DND-41 (cell line): ENCODE results near the gene NF1.
"Not testable (repeated sequence)": the region's sequence is repeated elsewhere in the genome, so short reads cannot be mapped to it uniquely, and the experiment has no call there.

ENCODE experiments used
- ATAC-seq: fragments of 200-7000 bp; cut with Tn5 transposase; 3 replicates; pipeline ENCODE4 v1.9.1; 2021; ENCODE audit warnings: low read depth; ENCODE audit not compliant: insufficient read depth
- DNase-seq: peaks from one replicate; pipeline ENCODE4 v3.0.0-alpha.2; 2020
- H2AFZ ChIP-seq: 2 replicates; pipeline ENCODE4 v1.6.0; 2012; ENCODE audit warnings: low read depth, low read length
- H3K27ac ChIP-seq: 2 replicates; pipeline ENCODE4 v1.5.1; 2012; ENCODE audit warnings: low read length, inconsistent platforms
- H3K27me3 ChIP-seq: fragments of 200-600 bp; sonication (generic); 2 replicates; pipeline ENCODE4 v1.6.0; 2012; ENCODE audit warnings: low read length, mild to moderate bottlenecking, inconsistent platforms; ENCODE audit not compliant: insufficient read depth, poor library complexity
- H3K36me3 ChIP-seq: 2 replicates; pipeline ENCODE4 v1.5.1; 2012; ENCODE audit warnings: low read length, inconsistent platforms; ENCODE audit not compliant: insufficient read depth
- H3K4me1 ChIP-seq: 2 replicates; pipeline ENCODE4 v1.5.1; 2012; ENCODE audit warnings: mild to moderate bottlenecking, low read length; ENCODE audit not compliant: insufficient read depth
- H3K4me2 ChIP-seq: 2 replicates; pipeline ENCODE4 v1.6.0; 2012; ENCODE audit warnings: mild to moderate bottlenecking, moderate library complexity, low read length, inconsistent platforms; ENCODE audit not compliant: insufficient read depth
- H3K4me3 ChIP-seq, 2 experiments: fragments of 200-600 bp in 1 of 2; shearing (Covaris generic) in 1 of 2; 2 replicates each; pipeline ENCODE4 v1.5.1; 2012 to 2016; ENCODE audit warnings: inconsistent platforms in 2 of 2, low read length in 2 of 2, mild to moderate bottlenecking in 2 of 2, low read depth in 1 of 2, moderate library complexity in 1 of 2
- H3K79me2 ChIP-seq: 2 replicates; pipeline ENCODE4 v1.6.0; 2012; ENCODE audit warnings: low read length, inconsistent platforms; ENCODE audit not compliant: insufficient read depth
- H3K9ac ChIP-seq: 2 replicates; pipeline ENCODE4 v1.6.0; 2012; ENCODE audit warnings: low read depth, mild to moderate bottlenecking, inconsistent platforms, low read length, moderate library complexity
- H3K9me3 ChIP-seq: 2 replicates; pipeline ENCODE4 v1.5.1; 2012; ENCODE audit warnings: low read length, moderate library complexity, mild to moderate bottlenecking, inconsistent platforms; ENCODE audit not compliant: insufficient read depth, severe bottlenecking
- H4K20me1 ChIP-seq: 2 replicates; pipeline ENCODE4 v1.6.0; 2012; ENCODE audit warnings: low read length; ENCODE audit not compliant: insufficient read depth
- CTCF ChIP-seq: IDR thresholded peaks from 2 replicates; pipeline ENCODE4 v1.5.1; 2012; ENCODE audit warnings: borderline replicate concordance, low read length, moderate library complexity, mild to moderate bottlenecking; ENCODE audit not compliant: poor library complexity, severe bottlenecking; ENCODE audit errors: extremely low read depth
- EZH2 ChIP-seq: IDR thresholded peaks from 3 replicates; pipeline ENCODE4 v1.6.1; 2012; ENCODE audit warnings: borderline replicate concordance, low read depth, mild to moderate bottlenecking, moderate library complexity, low read length, inconsistent platforms; ENCODE audit not compliant: severe bottlenecking

NF1 gene

DNA sequence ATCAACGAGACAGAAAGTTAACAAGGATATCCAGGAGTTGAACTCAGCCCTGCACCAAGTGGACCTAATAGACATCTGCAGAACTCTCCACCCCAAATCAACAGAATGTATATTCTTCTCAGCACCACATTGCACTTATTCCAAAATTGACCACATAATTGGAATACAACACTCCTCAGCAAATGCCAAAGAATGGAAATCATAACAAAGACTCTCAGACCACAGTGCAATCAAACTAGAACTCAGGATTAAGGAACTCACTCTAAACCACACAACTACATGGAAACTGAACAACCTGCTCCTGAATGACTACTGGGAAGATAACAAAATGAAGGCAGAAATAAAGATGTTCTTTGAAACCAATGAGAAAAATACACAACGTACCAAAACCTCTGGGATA is 84.2 kb downstream of the NF1 start:
- not testable (repeated sequence) for H4K20me1 ChIP-seq, DNase-seq, H3K9me3 ChIP-seq, H3K9ac ChIP-seq, H3K4me1 ChIP-seq, H3K4me3 ChIP-seq, H3K4me2 ChIP-seq, ATAC-seq, H3K27me3 ChIP-seq, H3K79me2 ChIP-seq, H3K27ac ChIP-seq, H2AFZ ChIP-seq
- peaks cover 23% of the 10 kb centered on the region for H3K36me3 ChIP-seq

GRCh38 chr17:31195305-31195704 is 100.5 kb downstream of the NF1 start:
- no peak overlapping the region for H3K9ac ChIP-seq
- H3K27ac ChIP-seq, result no peak overlapping the region
- H3K4me3 ChIP-seq, result no peak overlapping the region
- H3K27me3 ChIP-seq, result no peaks in the 10 kb centered on the region
- H3K36me3 ChIP-seq, result peaks cover 6% of the 10 kb centered on the region; the same call in 1 of the 2 replicates
- TF ChIP-seq EZH2 (no peak), CTCF (no peak)
- H4K20me1 ChIP-seq, result no peaks in the 10 kb centered on the region
- DNase-seq (no peak), ATAC-seq (no peak)
- no peak overlapping the region for H2AFZ ChIP-seq
- H3K4me2 ChIP-seq, result no peak overlapping the region
- no peaks in the 10 kb centered on the region; the same call in 1 of the 2 replicates for H3K79me2 ChIP-seq
- H3K9me3 ChIP-seq, result no peaks in the 10 kb centered on the region
- H3K4me1 ChIP-seq, result no peaks in the 10 kb centered on the region

- no peak overlapping the region for H3K9ac ChIP-seq
- no peak overlapping the region for H2AFZ ChIP-seq
- H3K9me3 ChIP-seq, result no peaks in the 10 kb centered on the region
- H3K27me3 ChIP-seq, result no peaks in the 10 kb centered on the region
- TF ChIP-seq EZH2 (no peak), CTCF (no peak)
- H3K27ac ChIP-seq, result no peak overlapping the region
- ATAC-seq (no peak), DNase-seq (no peak)
- H3K4me3 ChIP-seq, result no peak overlapping the region
- no peaks in the 10 kb centered on the region for H3K4me1 ChIP-seq
- H3K4me2 ChIP-seq, result no peak overlapping the region
- H3K36me3 ChIP-seq, result peaks cover 16% of the 10 kb centered on the region; the same call in 1 of the 2 replicates
- H3K79me2 ChIP-seq, result no peaks in the 10 kb centered on the region; the same call in 1 of the 2 replicates
- H4K20me1 ChIP-seq, result no peaks in the 10 kb centered on the region
Measured at GRCh38 chr17:31198026-31198425, 103.2 kb downstream of the NF1 start.

GRCh38 chr17:31198666-31199065 is 103.9 kb downstream of the NF1 start:
- H3K9ac ChIP-seq, H3K4me3 ChIP-seq, H3K4me1 ChIP-seq, H2AFZ ChIP-seq, H3K9me3 ChIP-seq, H4K20me1 ChIP-seq, H3K79me2 ChIP-seq, DNase-seq, H3K27ac ChIP-seq, H3K4me2 ChIP-seq, ATAC-seq, H3K27me3 ChIP-seq: not testable (repeated sequence)
- H3K36me3 ChIP-seq, result peaks cover 14% of the 10 kb centered on the region; the same call in 1 of the 2 replicates
